Measurements from ENCODE around the gene CAPN10.
A peak's percentile ranks its signal among the peaks of the same experiment; 100 is the strongest.

Gene CAPN10

DNA sequence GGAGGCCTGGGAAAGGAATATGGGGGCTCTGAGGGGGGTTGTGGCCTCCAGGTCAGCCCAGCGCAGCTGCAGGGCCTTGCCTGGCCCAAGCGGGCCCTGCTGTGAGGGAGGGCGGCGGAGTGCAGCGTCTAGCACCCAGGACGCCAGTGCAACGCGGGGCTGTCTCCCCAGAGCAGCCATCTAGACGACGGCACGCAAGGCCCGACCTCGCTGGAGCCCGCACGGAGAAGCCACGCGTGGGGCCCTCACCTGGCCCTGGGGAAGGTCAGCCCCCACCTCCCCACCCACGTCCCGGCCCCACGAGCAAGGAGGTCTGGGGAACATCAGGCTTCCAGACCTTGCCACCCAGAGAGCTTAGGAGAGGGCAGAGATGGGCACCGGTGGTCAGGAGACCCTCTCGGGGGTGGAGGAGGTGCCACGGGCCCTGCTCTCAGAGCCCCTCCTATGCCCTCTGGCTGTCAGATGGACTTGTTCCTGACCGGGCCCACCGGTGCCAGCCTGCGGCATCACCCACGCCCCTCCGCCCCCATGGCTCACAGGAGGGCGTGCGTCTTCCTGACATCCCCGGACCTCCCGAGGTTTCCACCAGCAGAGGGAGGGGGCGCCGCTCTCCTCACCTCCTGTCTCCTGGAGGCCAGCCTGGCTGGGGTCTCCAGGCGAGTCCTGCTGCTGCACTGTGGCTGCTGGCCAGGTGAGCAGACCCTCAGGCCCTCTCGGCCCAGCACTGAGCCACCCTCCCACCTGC, 55.7 kb downstream of the CAPN10 start:
- DNase-seq: no peak

GRCh38 chr2:240642806-240643092, 56.2 kb downstream of the CAPN10 start:
- no peak for DNase-seq

DNA sequence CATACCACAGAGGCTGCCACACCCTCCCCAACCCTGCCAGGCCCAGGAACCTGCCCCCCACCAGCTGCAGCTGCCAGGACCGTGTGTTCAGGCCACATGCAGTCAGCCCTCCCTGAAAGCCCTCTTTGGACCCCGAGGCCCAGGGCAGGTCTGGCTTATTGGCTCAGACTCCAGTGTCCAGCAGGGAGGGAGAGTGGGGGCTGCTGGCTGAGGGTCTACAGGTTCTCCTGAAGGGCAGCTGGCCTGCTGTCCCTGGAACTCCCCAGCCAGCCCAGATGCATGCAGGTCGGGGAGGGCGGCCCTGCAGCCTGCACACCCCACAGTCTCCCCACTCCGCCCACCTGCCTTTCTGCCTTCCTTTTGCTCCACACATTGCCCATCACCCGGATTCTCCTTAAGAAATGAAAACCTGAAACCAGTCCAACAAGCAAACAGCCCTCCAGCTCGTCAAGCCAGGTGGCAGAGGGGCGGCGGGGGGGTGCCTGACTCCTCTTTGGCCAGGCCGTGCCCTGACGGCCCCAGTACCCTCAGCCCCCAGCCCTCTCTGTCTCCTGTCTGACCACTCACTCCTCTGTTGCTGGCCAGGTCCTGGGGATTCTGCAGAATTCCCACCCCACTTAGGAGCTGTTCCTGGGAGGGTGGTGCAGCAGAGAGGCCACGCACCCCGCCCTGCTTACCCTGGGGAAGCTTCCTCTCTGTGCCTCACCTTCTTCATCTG, 56.7 kb downstream of the CAPN10 start:
- DNase-seq: no peak

DNA sequence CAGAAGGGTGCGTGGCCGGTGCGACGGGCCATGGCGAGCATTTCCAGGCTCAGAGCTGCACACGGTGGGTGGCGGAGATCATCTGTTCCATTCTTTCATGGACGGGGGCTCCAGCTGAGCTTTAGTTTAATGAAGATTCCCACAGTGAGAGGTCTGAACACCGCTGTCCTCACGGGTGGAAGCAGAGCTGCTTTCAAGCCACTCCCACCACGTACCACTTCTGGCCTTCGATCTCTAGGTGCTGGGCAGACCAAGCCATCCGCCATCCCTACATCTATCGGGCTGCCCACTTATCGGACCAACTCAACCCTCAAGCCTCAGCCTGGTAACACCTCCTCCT, 57.2 kb downstream of the CAPN10 start:
- DNase-seq: no peak

- DNase-seq: peak; percentile 23 to 68
Observed at GRCh38 chr2:240644171-240644651, 57.7 kb downstream of the CAPN10 start.

DNA sequence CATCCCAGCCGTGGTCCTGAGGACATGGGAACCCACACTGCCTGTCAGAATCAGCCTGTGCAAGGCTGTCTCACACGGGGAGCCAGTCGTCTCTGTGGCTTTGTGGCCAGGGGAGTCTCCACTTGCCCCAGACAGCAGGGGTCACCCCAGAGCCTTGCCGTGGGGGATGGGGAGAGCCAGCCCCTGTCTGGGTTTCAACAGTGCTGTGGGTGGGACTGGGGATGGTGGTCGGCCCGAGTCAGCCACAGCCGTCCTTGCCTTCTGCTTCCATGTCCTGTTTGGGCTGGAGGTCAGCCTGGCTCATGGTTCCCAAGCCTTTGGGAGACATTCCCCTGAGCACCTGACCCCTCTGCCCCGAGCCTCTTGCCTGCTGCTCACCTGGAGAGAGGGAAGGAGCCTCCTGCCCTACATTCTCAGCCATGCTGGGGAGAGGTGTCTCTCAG, 58.3 kb downstream of the CAPN10 start:
- no peak for DNase-seq

DNA sequence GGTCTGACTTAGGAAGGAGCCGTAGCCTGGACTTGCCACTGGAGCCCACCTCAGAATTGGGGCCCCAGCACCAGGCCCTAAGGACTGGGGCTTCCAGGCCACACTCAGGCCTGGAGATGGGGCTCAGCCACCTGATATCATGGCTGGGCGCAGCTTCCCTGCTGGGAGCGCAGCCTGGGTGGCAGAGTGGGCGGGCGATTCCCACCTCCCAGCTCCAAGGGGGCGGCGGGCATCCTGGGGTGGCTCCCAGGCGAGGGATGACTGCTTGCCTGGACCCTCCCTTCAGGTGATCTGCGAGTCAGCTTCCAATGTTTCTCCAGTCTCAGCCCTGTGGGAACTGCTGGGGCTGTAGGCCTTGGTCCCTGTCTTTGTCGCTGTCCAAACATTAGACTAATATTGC, 58.8 kb downstream of the CAPN10 start:
- no peak for DNase-seq

DNA sequence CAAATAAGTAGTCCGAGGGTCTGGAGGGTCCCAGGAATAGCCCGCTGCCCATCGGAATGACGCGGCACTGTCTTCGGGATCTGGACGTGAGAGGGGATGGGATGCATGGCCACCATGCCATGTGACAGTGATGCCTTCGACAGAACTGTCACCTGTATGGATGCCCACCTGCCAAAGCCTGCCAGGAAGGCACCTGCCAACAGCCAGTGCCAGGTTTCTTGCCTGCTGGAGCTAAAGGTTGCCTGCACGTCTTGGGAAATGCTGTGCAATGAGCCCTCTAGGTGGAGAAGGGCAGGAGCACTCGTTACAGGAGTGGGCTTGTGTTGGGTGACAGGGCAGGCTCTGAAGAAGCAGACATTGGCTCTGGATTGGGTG, 59.3 kb downstream of the CAPN10 start:
- no peak for DNase-seq

GRCh38 chr2:240646176-240646899, 59.8 kb downstream of the CAPN10 start:
- DNase-seq: no peak

DNA sequence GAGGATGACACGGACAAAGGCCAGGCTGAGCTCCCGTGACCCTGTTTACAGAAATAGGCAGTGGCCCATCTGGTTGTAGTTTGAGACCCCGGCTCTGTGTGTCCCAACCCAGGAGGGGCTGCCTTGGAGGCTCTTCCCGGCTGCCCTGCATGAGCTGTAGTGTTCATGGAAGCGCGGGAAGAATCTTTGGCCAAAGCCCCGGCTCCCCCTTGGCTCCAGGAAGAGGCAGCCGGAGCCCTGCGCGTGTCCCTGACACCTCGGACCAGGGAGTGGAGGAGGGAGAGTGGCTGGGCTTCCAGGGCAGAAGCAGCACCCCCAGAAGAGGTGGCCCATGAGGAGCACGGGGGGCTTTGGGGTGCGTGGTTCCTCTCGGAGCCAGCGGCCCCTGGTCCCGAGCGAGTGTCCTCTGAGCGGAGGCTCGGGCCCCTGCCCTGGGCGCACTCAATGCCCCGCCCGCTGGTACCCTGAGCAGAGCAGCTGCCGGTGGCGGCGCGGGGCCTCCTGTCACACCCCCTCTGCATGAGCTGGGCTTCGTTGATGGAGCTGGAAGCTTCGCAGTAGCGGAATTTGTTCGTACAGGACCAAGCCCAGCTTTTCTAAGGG, 60.5 kb downstream of the CAPN10 start:
- no peak for DNase-seq

GRCh38 chr2:240647503-240648154, 61.1 kb downstream of the CAPN10 start:
- no peak for DNase-seq

GRCh38 chr2:240648155-240648649, 61.7 kb downstream of the CAPN10 start:
- DNase-seq: no peak

Data from NCI-H526 (cell line).